Kidney epithelial cell (primary cell): Measurements from ENCODE around the gene ANO8. TPM values are rescaled to one million over a fixed set of nuclear protein-coding genes. Genes with fewer than 3 reads are reported as not detected.

Experiments
- DNase-seq: peaks from one replicate; pipeline ENCODE4 v3.0.0-alpha.2; 2010; ENCODE audit warnings: low read depth
- H3K27me3 ChIP-seq: 2 replicates; pipeline ENCODE4 v1.6.0; 2011; ENCODE audit warnings: low read length; ENCODE audit not compliant: control insufficient read depth, insufficient read depth
- H3K36me3 ChIP-seq: 2 replicates; pipeline ENCODE4 v1.5.1; 2011; ENCODE audit warnings: low read length; ENCODE audit not compliant: control insufficient read depth, insufficient read depth
- H3K4me3 ChIP-seq: 2 replicates; pipeline ENCODE4 v1.5.1; 2011; ENCODE audit warnings: low read depth, mild to moderate bottlenecking, control low read depth, low read length
- total RNA-seq: library from RNA; depleted of rRNA; stranded (reverse); fragments of >200 nt; gene quantifications from 2 replicates; pipeline ENCODE4 v1.2.3, GENCODE V29; 2015
- TF ChIP-seq, protein P1 (sequence below): IDR thresholded peaks from 2 replicates; pipeline ENCODE4 v1.5.1; 2011; ENCODE audit warnings: mild to moderate bottlenecking, moderate library complexity, low read length, control low read depth, inconsistent platforms; ENCODE audit not compliant: insufficient read depth, poor library complexity, severe bottlenecking

The ANO8 gene
- total RNA-seq, 1 donor from 2014 or later: 6.9 TPM

DNA sequence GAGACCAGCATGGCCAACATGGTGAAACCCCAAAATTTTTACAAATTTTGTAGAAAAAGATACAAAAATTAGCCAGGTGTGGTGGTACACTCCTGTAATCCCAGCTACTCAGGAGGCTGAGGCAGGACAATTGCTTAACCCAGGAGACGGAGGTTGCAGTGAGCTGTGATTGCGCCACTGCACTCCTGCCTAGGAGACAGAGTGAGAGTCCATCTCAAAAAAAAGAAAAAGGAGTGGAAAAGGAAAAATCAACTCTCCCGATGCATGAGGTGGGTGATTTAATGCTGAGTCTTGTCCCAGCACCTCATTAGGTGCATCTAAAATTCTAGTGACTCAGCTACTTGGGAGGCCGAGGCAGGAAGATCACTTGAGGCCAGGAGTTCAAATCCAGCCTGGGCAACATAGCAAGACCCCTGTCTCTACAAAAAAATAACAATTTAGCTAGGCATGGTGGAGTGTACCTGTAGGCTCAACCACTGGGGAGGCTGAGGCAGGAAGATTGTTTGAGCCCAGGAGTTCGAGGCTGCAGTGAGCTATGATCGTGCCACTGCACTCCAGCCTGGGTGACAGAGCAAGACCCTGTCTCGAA is 22.5 kb upstream of the ANO8 start:
- H3K36me3 ChIP-seq: no peaks in the 10 kb centered on the region
- H3K4me3 ChIP-seq: no peak overlapping the region
- DNase-seq: no peak
- peaks cover 3% of the 10 kb centered on the region for H3K27me3 ChIP-seq
- TF ChIP-seq, protein P1, sequence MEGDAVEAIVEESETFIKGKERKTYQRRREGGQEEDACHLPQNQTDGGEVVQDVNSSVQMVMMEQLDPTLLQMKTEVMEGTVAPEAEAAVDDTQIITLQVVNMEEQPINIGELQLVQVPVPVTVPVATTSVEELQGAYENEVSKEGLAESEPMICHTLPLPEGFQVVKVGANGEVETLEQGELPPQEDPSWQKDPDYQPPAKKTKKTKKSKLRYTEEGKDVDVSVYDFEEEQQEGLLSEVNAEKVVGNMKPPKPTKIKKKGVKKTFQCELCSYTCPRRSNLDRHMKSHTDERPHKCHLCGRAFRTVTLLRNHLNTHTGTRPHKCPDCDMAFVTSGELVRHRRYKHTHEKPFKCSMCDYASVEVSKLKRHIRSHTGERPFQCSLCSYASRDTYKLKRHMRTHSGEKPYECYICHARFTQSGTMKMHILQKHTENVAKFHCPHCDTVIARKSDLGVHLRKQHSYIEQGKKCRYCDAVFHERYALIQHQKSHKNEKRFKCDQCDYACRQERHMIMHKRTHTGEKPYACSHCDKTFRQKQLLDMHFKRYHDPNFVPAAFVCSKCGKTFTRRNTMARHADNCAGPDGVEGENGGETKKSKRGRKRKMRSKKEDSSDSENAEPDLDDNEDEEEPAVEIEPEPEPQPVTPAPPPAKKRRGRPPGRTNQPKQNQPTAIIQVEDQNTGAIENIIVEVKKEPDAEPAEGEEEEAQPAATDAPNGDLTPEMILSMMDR: no peak

DNA sequence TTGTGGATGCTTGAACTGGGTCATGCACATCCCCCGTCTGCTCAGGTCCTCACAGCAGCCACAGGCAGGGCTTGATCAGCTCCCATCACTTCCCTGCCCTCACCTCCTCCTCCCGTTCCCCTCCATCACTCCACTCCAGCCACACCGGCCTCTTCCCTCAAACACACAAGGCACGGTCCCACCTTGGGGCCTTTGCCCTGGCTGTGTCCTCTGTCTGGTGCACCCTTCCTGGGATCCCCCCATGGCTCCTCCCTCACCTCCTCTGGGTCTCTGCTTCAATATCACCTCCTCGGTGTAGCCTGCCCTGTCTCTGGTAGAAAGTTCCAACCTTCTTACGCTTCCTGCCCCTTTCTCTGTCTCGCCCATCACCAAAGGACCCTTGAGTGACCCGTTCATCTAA is 18.7 kb upstream of the ANO8 start:
- DNase-seq: no peak
- TF ChIP-seq, protein P1: no peak
- H3K36me3 ChIP-seq: no peaks in the 10 kb centered on the region
- no peak overlapping the region for H3K4me3 ChIP-seq
- H3K27me3 ChIP-seq: peaks cover 8% of the 10 kb centered on the region

DNA sequence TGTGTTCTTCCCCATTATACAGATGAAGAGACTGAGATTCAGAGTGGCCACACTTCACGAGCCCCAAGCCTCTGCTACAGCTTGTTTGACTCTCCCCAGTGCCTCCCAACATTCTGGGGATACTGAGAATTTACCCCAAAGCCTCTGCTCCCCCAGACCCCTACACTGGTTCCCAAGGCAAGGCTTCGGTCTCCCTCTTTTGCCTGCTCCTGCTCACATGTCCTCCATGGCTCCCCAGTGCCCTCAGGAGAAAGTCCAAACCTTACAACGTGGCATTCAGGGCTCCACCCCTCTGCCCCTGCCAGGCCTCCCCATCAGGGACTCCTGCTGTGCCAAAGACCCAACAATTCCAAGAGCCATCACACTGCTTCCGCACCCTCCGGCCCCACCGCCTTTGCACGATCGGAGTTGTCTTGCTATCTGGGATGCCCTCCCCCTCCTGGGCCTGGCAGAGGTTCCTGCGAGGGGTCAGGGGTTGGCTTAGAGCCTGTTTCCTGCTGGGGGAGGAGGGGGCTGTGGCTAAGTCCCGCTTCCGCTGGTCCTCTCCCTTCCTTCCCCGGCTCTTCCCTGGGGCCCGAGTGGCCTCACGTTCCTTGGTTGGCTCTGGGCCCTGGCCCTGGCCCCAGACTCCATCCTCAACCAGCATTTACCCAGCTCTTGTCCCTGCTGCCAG is 18.1 kb upstream of the ANO8 start:
- Histone ChIP-seq H3K36me3 (no peaks in the 10 kb centered on the region), H3K4me3 (no peak overlapping the region), H3K27me3 (peaks cover 8% of the 10 kb centered on the region)
- TF ChIP-seq, protein P1: no peak
- no peak for DNase-seq

DNA sequence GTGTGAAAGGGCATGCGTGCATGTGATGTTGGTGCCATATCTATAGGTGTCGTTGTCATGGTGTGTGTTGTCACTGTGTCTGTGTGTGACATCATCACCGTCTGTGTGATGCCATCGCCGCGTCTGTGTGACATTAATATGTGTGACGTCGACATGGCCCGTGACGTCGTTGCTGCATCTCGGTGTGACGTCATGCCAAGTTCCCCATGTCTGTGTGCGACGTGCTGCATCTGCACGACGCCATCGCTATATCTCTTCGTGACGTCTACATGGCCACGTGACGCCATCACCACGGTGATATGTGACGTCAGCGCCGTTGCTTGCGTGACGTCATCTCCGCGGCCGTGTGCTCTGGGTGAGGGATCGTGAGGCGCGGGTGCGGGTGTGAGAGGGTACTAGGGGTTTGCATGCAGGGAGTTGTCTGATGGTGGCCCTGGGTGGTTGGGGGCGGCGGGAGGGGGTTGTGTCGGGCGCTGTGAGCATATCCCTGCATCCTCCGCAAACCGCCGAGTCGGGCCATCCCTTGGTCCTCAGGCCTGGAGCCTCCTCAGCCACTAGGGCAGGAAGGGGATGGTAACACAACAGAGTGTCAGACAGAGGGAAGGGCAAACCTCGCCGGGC is 17.3 kb upstream of the ANO8 start:
- TF ChIP-seq, protein P1: no peak
- Histone ChIP-seq H3K27me3 (peaks cover 8% of the 10 kb centered on the region), H3K4me3 (no peak overlapping the region), H3K36me3 (no peaks in the 10 kb centered on the region)
- DNase-seq: no peak

DNA sequence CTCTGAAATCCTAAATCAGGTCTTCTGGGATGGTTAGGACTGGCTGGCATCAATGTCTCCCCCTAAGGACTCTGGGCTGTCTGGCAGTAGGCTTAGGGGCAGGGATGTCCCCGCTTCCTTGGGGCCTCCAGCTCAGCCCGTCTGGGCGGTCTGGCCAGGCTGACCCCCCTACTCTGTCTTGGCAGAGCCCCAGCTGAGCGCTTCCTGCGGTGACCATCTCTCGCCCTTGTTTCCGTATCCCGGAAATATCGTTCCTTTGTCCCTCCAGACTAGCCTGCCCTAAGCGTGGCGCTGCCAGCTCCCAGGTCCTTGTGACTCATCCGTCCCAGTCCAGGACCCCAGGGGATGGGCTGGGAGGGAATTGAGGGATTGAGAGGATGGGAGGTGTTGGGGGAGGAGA is 14.0 kb upstream of the ANO8 start:
- TF ChIP-seq, protein P1: no peak
- DNase-seq: peak; percentile 26
- Histone ChIP-seq H3K4me3 (no peak overlapping the region), H3K27me3 (peaks cover 8% of the 10 kb centered on the region), H3K36me3 (no peaks in the 10 kb centered on the region)

DNA sequence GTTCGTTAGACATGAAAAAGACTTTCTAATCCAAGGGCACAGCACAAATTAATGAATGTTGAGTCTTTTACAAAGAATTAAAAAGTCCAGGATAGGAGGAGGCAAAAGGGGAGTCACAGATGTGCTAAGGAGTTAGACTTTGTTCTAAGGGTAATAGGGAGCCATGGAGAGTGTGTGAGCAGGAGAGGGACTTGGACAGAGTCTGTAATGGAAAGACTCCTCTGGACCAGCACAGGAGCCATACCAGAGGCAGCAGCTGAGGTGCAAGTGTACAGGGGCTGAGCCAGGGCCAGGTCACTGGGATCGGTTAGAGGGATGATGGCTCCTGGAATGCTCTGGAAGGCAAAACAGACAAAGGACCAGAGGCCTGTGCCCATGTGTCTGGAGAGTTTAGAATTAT is 13.2 kb upstream of the ANO8 start:
- DNase-seq: no peak
- Histone ChIP-seq H3K36me3 (no peaks in the 10 kb centered on the region), H3K4me3 (no peak overlapping the region), H3K27me3 (peaks cover 5% of the 10 kb centered on the region)
- TF ChIP-seq, protein P1: no peak
